SIG-M5 (cell line): ENCODE results near the gene STK25.
"Not testable (repeated sequence)": the region's sequence is repeated elsewhere in the genome, so short reads cannot be mapped to it uniquely, and the experiment has no call there.

Experiments used
- DNase-seq: peaks from one replicate; lab custom pipeline; 2025; lab: John Stamatoyannopoulos, UW

Gene STK25

DNA sequence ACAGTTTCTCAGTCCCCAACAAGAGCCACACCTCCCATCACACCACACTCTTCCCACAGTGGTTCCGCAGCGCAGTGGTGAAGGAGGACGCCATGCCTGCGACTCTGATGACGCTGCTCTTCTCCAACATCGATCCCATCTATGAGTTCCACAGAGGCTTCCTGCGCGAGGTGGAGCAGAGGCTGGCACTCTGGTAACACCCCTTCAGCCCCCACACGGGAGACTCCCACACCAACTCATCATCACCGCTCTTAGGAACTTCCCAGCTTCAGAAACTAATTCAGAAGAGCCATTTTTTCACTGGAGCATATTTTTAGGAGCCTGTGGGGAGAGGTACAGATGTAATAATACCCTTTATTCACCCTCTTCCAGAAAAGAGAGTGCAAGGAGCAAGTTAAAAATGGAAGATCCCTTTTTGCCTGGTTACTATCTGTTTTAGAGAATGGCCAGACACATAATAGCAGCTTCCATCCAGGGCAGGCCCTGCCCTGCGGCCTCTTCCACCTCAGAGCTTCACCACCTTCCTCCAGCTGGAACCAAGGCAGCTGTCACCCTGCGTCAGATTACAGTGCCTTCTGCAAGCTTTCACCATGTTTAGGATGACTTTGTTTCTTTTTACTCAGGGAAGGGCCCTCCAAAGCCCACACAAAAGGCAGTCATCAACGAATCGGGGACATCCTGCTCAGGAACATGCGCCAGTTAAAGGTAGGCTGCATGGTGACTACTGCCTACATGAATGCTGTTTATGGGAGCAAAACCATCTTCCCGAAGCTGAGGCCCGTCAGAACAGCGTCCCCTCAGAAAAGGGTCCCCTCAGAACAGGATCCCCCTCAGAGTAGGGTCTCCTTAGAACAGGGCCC is 44.9 kb downstream of the STK25 start:
- no peak for DNase-seq

DNA sequence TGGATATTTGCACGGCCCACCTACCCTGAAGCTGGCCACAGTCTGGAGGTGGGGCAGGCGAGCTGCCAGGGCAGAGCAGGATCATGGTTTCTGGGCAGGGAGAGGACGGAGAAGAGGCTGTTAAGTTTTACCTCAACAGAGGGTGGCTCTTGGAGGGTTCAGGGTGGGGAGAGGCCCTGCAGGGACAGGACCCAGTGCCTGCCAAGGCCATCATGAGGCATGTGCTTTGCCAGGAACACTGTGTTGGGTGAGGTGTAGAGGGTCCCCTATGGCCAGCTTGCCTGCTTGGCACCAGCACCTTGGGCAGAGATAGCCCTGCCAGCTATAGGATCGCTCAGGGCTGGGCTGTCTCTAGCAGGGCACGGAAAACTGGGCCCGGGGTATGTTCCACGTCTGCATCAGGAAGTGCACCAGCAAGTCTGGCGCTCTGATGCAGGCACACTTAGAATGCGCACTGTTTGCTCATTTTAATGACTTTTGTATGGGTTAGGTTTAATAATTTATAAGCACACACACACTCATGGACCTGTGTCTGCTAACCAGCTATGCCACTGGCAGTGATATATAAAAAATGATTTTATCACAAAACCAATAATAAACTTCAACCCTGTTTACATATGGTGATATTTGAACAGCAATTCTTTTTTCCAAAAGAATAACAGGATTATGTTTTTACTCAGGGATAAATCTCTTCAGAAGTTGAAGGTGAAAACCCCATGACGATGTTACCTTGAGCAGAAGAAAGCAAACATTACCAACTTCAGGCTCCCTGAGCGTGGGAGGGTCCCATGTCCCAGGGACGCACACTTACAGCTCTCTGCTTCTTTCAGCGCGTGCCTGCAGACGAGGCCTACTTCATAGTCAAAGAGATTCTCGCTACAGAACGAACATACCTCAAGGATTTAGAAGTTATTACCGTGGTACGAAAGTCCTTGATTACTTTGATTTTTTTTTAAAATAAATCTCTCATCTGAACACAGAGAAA is 46.4 kb downstream of the STK25 start:
- no peak for DNase-seq

DNA sequence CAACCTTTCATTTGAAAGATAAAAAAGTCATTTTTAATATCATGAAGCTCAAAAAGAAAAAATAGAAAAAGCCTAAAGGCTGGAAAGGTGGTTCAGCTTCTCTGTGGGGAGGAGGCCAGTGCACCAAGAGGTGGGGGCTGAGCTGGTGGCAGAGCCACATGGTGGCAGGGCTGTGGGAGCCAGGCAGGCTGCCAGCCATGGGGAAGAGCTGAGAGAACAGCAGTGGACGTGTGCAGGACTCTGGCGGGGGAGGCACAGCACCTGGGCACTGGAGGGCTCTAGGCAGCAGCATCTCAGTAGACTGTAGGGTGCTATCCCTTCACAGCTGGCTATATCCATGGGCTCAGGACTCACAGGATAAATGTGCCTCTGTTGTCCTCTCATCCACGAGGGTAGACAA is 47.8 kb downstream of the STK25 start:
- DNase-seq: no peak

DNA sequence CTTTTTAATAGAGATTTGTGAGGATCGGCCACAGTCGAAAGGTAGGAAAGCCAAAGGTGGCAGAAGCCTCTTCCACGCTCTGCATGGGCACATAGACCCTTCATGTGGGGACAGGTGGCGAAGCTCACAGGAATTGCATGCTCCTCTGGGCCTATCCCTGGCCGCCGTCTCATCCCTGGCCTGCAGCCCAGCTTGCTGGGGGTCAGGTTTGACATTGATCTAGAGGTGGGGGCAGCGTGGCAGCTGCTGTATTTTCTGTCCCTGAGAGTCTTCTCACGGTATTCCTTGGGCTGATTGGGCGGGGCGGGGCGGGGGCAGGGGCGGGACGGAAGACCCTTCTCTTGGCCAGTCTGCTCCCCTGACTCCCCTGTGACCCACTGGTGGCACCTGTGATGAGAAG is 48.9 kb downstream of the STK25 start:
- DNase-seq: no peak

DNA sequence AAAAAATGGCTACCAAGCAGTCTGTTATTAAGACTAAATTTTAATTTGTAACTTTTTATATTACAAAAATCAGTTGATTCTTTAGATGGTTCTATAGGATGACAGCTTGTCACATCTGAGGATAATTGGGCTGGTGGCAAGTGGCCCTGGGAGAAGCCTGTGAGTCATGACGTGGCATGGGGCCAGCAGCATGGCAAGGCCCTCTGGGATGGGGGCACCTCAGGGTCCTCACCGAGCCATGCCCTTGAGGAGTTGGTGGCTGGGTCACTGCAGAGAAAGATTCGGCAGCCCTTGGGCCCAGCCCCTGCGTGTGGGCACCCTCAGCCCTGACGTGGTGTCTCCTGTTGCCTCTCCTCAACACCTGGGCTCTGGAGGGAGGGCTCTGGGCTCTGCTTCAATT is 49.7 kb downstream of the STK25 start:
- DNase-seq: no peak

DNA sequence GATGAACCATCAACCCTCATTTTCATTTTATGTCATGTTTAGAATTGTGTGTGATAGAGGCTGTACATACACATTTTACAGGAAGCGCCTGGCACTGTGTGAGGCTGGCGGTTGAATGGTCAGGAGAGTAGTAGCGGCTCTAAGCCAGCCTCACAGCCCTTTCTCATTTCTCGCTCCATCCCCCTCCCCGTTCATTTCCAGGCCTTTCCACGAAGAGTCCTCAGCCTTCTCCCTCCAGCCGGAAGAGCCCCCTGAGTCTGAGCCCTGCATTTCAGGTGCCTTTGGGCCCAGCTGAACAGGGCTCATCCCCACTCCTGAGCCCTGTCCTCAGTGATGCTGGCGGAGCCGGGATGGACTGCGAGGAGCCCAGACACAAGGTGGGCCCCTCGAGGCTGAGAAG is 51.8 kb downstream of the STK25 start:
- no peak for DNase-seq

DNA sequence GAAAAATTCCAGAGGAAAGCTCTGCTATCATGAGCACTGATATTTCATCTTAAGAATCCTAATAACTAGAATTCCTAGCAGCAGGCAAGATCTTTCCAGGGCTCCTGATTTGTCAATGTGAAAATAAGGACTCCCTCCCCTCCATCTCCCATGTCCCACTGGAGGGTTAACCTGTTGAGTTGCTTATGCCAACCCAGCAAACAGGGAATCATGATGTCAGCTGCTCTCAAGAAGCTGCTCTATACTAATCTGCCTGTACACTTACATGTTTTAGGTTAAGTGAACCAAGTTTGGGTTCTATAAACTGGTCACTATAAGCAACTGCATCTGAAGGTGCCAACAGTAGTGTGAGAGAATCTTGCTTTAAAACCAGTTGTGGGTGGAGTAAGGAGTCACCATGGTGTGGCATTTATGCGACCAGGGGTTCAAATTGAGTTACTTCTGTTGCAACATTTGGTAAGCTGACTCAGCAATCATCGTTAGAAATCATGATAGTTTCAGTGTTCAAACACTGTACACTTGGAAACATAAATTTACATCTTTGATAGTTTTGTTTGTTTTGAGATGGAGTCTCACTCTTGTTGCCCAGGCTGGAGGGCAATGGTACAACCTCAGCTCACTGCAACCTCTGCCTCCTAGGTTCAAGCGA is 53.4 kb downstream of the STK25 start:
- no peak for DNase-seq

DNA sequence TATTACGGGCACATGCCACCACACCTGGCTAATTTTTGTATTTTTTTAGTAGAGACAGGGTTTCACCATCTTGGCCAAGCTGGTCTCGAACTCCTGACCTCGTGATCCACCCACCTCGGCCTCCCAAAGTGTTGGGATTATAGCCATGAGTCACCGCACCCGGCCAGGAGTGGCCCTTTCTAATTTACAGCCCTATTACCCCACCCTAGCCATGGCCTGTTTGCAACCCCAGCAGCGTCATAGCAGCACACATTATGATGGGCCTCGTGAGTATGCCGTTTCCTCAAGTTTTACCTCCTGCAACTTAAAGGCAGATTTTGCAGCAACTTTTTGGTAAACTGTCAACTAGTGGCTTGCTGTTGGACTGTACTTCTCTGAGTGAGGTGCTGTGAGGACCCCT is 54.5 kb downstream of the STK25 start:
- DNase-seq: not testable (repeated sequence)

DNA sequence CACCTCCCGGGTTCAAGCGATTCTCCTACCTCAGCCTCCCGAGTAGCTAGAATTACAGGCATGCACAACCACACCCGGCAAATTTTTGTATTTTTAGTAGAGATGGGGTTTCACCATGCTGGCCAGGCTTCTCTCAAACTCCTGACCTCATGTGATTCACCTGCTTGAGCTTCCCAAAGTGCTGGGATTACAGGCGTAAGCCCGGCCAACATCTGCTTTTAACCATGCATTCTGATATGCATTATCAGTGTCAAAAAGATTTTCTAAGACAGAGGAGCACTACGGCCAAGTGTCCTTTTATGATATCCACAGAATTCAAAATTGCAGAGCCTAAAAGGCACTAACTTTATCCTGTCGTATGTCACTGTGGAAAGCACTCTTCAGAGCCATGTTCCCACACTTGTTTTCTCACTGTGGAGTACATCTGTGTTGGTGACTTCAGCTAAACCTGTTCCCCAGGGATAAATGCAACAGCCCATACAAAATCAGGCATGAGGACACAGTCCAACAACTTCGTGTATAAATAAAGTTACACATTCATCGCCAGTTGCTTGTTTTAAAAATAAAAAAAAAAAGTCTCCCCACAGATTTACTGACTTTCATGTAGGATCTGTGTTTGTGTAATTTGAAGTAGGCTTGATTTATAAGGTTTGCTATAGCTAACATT is 56.4 kb downstream of the STK25 start:
- no peak for DNase-seq

DNA sequence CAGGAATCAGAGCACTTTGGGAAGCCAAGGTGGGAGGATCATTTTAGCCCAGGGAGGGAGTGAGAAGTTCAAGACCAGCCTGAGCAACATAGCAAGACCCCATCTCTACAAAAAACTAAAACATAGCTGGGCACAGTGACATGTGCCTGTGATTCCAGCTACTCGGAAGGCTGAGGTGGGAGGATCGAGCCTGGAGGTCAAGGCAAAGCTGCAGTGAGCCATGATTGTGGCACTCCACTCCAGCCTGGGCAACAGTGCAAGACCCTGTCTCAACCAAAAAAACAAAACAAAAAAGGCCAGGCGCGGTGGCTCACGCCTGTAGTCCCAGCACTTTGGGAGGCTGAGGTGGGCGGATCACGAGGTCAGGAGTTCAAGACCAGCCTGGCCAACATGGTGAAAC is 58.3 kb downstream of the STK25 start:
- not testable (repeated sequence) for DNase-seq

DNA sequence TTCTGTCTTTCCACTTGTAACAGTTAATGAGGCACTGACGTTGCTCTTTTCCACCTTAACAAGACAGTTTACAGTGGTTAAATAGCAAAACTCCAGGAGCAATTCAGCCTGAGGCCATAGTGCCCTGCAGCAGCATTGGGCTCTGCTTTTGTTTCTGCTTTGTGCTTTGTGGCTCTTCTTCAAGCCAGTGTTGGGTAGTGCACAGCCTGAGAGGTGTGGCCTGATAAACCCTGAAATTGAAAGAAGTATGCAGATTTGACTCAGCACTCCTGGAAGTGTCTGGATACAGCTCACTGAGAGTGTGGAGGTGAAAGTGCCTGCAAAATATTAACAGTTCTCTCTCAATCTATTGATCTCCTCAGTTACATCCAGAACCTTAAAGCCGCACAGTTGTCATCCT is 63.0 kb downstream of the STK25 start:
- DNase-seq: no peak

DNA sequence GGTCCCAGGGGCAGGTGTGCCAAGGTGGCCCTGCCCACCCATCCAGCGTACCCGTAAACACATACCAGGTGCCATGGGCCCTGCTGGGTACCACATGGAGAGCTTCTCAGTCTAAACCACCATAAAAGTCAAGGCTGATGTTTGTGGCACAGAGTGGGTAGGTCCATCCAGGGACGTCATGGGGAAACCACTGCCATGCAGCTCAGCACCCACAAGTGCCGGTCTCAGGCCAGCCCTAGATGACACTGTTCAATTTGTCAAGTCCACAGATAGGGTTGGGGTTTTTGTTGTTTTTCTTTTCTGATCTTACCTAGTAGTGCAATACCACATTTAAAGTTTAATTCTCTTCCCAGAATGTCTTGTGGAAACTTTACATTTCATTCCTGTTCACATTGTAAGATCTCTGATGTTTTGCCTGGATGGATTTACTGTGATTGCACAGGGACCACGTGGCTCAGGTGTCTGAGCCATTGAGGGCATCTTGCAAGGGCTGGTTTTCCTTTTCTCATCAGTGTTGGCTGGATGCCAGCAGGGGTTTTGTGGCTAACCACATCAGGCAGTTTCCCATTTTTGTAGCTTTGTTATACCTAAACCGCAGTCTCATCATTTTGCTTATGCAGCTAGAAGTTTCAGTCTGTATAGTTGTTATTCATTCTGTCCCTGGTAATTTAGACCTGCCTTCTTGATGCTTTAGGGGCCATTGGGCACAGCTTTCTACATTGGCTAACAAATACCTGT is 64.7 kb downstream of the STK25 start:
- peak; percentile 53 for DNase-seq
